HL-60/S4 (cell line): ENCODE results near the gene CRY2.

Experiments used
- in situ Hi-C: fragments of 300-500 bp; cut with MboI; formaldehyde crosslinking; loops from 2 replicates; pipeline ENCODE4 v1.14.3; 2022; ENCODE audit warnings: low sequenced_read_pairs

CRY2 gene

GRCh38 chr11:45928535-45929215 is 81.4 kb downstream of the CRY2 start:
- in situ Hi-C loops: no loop called here

GRCh38 chr11:45929486-45930030 is 82.3 kb downstream of the CRY2 start:
- in situ Hi-C loops: no loop called here

DNA sequence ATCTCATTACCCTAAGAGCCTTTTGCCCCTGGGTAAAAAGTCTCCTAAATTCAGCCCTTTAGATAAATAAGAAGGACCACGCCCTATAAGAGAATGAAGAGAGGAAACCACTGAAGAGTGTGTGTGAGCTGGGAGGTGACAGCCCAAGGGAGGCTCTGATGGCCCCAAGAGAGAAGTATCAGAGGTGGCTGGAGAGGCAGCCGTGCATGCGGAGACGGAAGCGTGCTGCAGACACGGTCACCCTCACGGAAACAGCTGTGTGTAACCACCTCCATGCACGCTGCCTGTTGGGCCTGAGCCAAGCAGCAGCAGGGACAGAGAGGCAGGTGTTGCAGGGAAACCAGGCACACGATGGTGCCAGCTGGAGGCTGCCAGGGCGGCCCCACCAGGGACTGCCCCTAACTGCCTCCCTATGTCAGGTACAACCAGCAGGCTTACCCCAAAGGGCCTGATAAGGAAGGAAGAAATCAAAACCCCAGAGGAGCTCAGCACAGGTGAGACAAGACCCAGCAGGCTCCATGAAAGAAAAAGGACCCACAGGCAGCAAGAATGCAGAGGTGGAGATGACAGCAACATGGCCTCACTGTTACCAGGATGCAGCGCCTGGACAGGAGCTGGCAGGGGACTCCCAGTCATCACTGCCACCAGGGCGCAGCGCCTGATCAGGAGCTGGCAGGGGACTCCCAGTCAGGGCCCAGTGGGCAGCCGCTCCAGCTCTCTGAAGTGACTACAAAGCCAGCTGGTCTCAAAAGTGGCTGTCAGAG is 82.9 kb downstream of the CRY2 start:
- in situ Hi-C loops: no loop called here

GRCh38 chr11:45930951-45931570 is 83.8 kb downstream of the CRY2 start:
- in situ Hi-C loops: no loop called here

- in situ Hi-C loops: no loop called here
These were observed 84.5 kb downstream of the CRY2 start for GRCh38 chr11:45931739-45932138.

DNA sequence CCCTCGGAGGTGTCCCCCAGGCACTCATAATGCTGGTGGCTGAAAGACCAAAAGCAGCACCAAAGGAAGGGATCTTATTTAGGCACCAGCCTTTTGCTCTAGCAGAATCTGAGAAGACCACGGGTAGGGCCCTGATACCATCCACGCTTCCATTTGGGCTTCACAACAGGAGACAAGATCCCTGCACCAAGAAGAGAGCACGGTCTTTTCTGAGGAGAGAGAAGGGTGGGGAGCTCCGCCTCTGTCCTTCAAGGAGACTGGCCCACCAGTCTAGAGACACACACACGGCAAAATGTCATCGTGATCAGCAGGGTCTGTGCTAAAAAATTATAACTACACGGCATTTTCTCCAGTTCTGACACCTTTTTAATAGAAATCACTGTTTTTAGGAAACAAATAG is 84.9 kb downstream of the CRY2 start:
- in situ Hi-C loops: no loop called here
